Measurements from ENCODE around the gene VWA3B. TPM values are rescaled to one million over a fixed set of nuclear protein-coding genes. Genes with fewer than 3 reads are reported as not detected.
A peak's percentile ranks its signal among the peaks of the same experiment; 100 is the strongest.

The VWA3B gene
- total RNA-seq, 4 donors from 2014 or later, result 0.27 TPM; not detected in 3

DNA sequence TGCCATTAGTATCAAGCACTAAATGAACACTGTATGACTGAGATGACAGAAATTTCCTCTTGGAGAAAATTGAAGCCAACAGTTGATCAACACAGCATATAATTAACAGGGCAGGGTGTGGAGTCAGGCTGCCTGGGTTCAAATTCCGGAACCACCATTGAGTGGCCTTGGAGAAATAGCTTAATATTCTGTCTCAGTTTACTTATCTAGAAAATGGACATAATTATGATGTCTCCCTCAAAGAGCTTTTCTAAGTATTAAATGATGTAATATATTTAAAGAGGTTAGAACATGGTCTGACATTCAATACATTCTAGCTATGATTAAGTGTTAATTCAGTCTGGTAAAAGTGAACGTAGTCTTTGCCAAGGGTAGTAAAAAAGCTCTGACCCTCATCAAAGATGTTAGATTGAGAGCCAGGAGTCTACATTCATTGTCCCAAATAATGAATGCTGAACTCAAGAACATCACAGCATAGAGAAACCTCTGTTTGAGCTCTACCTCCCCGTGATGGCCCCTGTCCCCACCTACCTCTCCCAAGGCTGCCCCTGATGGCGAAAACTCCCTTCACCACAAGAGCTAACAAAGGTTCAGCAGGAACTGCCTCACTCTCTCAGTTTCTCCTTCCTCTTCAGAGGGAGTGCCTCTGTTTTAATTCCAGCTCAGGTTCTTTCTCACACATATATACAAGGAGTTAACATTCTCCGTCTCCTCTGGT lies 2.7 kb upstream of the VWA3B start:
- Histone ChIP-seq H3K27ac (peak overlapping the region in 3 of 4 donors; percentile 68 to 87 (median 76)), H3K9me3 (no peaks in the 10 kb centered on the region), H3K36me3 (no peaks in the 10 kb centered on the region), H3K4me1 (peaks cover 2 to 14% (median 8%) of the 10 kb centered on the region in 4 donors), H3K4me3 (no peak overlapping the region), H3K27me3 (no peaks in the 10 kb centered on the region)
- TF ChIP-seq CTCF (IDR thresholded peaks at IDR 0.05) (no peak), POLR2A (IDR thresholded peaks at IDR 0.05) (no peak)
- no peak for DNase-seq

- TF ChIP-seq CTCF (IDR thresholded peaks at IDR 0.05), result no peak
- TF ChIP-seq POLR2A (IDR thresholded peaks at IDR 0.05), result peak in 1 of 2 donors; percentile 6
- no peaks in the 10 kb centered on the region for H3K9me3 ChIP-seq
- H3K4me1 ChIP-seq, result peaks cover 2 to 14% (median 8%) of the 10 kb centered on the region in 4 donors
- no peak for DNase-seq
- no peak overlapping the region for H3K4me3 ChIP-seq
- H3K36me3 ChIP-seq, result no peaks in the 10 kb centered on the region
- peak overlapping the region in 3 of 4 donors; percentile 68 to 87 (median 76) for H3K27ac ChIP-seq
- no peaks in the 10 kb centered on the region for H3K27me3 ChIP-seq
These were observed 2.1 kb upstream of the VWA3B start for GRCh38 chr2:98084869-98085238.

- Histone ChIP-seq H3K27ac (peak overlapping the region in 3 of 4 donors; percentile 68 to 87 (median 76)), H3K36me3 (no peaks in the 10 kb centered on the region), H3K4me1 (peaks cover 2 to 14% (median 8%) of the 10 kb centered on the region in 4 donors), H3K9me3 (no peaks in the 10 kb centered on the region), H3K27me3 (no peaks in the 10 kb centered on the region), H3K4me3 (no peak overlapping the region)
- TF ChIP-seq CTCF (IDR thresholded peaks at IDR 0.05), result no peak
- peak in 1 of 2 donors; percentile 23 for TF ChIP-seq POLR2A (IDR thresholded peaks at IDR 0.05)
- DNase-seq, result peak in 2 of 3 donors; percentile 69 to 73
These were observed 1.3 kb upstream of the VWA3B start for GRCh38 chr2:98085649-98086048.

DNA sequence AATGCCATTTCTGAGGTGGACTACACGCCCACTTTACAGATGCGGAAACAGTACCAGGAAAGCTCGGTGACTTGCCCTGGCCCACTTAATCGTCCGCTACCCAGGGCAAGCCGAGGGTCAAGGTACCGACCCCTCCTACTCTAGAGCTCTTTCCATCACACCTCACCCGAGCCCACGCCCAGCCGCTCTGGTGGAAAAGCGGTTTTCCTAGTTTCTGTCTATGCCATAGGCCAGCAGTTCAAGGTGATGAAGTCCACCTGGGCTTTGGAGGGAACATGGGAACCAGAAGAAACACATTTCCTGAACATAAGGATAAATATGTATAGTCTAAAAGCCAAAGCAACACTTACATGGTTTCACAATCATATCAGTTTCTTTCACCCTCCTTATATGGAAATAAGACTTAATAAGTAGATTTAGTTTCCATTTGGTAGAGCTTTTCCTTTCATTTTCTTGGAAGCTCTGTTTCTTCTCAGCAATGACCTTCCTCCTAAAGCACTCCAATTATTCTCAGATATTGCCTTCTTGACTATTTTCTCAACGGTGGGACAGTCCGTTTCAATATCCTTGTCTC lies 567 bp downstream of the VWA3B start:
- Histone ChIP-seq H3K36me3 (no peaks in the 10 kb centered on the region), H3K4me3 (peak overlapping the region; percentile 46 to 64 (median 54)), H3K4me1 (peaks cover 0 to 14% (median 6%) of the 10 kb centered on the region in 4 donors), H3K27ac (peak overlapping the region in 3 of 4 donors; percentile 68 to 87 (median 76)), H3K9me3 (no peaks in the 10 kb centered on the region), H3K27me3 (no peaks in the 10 kb centered on the region)
- no peak for DNase-seq
- TF ChIP-seq POLR2A (IDR thresholded peaks at IDR 0.05) (no peak), CTCF (IDR thresholded peaks at IDR 0.05) (no peak)

- no peaks in the 10 kb centered on the region for H3K9me3 ChIP-seq
- H3K27me3 ChIP-seq, result no peaks in the 10 kb centered on the region
- H3K4me3 ChIP-seq, result no peak overlapping the region
- TF ChIP-seq POLR2A (IDR thresholded peaks at IDR 0.05), result no peak
- no peak for TF ChIP-seq CTCF (IDR thresholded peaks at IDR 0.05)
- H3K4me1 ChIP-seq, result peaks cover 0 to 14% (median 6%) of the 10 kb centered on the region in 4 donors
- no peaks in the 10 kb centered on the region for H3K36me3 ChIP-seq
- H3K27ac ChIP-seq, result no peak overlapping the region
- peak in 2 of 3 donors; percentile 37 to 63 for DNase-seq
These were observed 1.3 kb downstream of the VWA3B start for GRCh38 chr2:98088261-98088660.
